ENCODE measurements around the gene EPS8L2. TPM values are rescaled to one million over a fixed set of nuclear protein-coding genes. Genes with fewer than 3 reads are reported as not detected.
"Not testable (repeated sequence)": the region's sequence is repeated elsewhere in the genome, so short reads cannot be mapped to it uniquely, and the experiment has no call there.

Gene EPS8L2
- polyA plus RNA-seq, 3 donors: 11.2 to 54.5 (median 29.2) TPM

DNA sequence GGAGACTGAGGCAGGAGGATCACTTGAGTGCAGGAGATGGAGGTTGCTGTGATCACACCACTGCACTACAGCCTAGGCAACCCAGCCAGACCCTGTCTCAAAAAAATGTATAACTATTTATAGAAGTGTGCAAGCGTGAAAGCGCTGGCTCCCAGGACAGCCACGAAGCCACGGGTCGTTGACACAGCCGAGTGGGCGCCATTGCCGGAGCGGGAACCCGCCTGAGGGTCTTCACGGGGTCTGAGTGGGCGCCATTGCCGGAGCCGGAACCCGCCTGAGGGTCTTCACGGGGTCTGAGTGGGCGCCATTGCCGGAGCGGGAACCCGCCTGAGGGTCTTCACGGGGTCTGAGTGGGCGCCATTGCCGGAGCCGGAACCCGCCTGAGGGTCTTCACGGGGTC is 28.5 kb downstream of the EPS8L2 start:
- not testable (repeated sequence) for H3K27ac ChIP-seq (ENCODE audit: low read depth, low read length)
- 95 to 96% (median 96%) methylated on average over 19 to 26 of the region's 26 CpGs for WGBS, 3 donors

DNA sequence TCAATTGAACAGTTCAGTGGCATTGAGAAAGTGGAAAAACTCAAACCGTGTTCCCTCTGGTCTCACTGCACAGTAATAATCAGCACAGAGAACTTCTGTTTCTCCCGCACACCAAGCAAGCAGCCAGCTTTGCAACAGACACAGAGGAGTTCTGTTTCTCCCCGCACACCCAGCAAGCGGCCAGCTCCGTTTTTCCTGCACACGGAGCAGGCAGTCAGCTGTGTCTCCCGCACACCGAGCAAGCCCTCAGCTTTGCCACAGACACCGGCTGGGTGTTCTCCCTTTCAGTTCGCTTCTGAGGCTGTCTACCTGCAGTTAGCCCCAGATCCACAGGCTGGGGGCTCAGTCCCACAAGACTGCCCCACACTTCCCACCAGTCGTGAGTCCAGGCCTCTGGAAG is 31.3 kb downstream of the EPS8L2 start:
- WGBS, 3 donors: 23 to 48% (median 29%) methylated on average over 11 of the region's 11 CpGs
- H3K27ac ChIP-seq (ENCODE audit: low read depth, low read length): no peak overlapping the region

DNA sequence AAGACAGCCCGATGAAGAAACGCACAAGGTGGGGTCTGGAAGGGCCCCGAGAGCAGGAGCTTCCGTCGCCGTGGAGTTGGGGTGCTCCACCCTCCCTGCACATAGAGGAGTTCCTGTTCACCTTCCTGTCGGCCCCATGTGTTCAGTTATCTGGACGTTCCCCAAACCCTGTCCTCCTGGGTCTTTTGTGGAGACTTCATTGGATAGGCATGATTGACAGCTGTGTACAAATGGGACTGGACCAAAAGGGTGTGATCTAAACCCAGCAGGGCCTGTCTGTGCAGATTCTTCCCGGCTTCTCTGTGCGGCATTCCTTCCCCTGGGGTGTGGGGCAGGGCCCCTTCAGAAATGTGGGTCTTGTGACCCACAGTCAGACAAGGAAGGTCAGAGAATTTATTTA is 31.9 kb downstream of the EPS8L2 start:
- 27 to 54% (median 38%) methylated on average over 10 of the region's 10 CpGs for WGBS, 3 donors
- H3K27ac ChIP-seq (ENCODE audit: low read depth, low read length): not testable (repeated sequence)

DNA sequence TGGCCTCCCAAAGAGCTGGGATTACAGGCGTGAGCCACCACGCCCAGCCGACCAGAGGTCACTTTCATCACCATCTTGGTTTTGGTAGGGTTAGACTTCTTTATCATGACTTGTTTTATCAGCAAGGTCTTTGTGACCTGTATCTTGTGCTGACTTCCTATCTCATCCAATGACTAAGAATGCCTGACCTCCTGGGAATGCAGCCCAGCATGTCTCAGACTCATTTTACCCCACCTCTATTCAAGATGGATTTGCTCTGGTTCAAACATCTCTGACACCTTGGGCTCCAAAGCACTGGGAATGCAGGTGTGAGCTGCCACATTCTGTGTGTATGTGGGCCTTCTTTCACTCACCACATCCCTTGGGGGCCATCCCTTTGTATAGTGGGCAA is 36.1 kb downstream of the EPS8L2 start:
- WGBS, 3 donors: 90 to 93% (median 92%) methylated on average over 3 of the region's 3 CpGs
- H3K27ac ChIP-seq (ENCODE audit: low read depth, low read length): no peak overlapping the region

DNA sequence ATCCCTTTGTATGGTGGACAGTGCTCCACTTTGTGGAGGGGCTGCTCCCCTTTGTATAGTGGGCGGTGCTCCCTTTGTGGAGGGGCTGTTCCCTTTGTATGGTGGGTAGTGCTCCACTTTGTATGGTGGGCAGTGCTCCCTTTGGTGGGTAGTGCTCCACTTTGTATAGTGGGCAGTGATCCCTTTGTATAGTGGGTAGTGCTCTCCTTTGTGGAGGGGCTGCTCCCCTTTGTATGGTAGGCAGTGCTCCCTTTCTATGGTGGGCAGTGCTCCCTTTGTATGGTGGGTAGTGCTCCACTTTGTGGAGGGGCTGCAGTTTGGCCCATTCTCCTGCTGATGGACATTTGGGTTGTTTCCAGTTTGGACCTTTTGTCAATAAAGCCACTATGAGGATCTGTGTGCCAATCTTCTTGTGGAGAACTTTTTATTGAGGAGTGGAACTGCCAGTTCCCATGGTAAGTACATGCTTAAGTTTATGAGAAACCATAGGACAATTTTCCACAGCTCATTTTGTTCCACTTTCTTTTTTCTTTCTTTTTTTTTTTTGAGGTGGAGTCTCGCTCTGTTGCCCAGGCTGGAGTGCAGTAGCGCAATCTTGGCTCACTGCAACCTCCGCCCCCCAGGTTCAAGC is 36.7 kb downstream of the EPS8L2 start:
- no peak overlapping the region for H3K27ac ChIP-seq (ENCODE audit: low read depth, low read length)
- WGBS, 3 donors: 84 to 99% (median 95%) methylated on average over 4 of the region's 4 CpGs

DNA sequence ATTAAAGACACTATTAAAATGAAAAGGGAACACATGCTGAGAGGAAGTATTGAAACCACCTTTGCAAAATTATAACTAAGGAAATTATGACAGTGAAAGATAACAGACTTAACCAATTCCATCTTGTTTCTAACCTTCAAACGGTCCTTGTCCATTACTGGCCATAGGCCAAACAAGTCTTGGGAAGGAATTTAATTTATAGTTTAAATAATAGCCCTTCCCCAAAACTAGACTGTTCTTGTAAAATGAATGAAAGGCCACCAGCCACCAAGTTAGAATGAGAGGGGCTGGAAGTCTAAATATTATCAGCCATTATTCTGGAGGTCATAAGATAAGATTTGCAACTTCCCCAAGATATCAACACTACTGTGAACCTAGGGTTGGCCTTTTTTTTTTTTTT is 39.4 kb downstream of the EPS8L2 start:
- WGBS, 3 donors: 20 to 27% (median 21%) methylated on average over 1 of the region's 1 CpG
- no peak overlapping the region for H3K27ac ChIP-seq (ENCODE audit: low read depth, low read length)

DNA sequence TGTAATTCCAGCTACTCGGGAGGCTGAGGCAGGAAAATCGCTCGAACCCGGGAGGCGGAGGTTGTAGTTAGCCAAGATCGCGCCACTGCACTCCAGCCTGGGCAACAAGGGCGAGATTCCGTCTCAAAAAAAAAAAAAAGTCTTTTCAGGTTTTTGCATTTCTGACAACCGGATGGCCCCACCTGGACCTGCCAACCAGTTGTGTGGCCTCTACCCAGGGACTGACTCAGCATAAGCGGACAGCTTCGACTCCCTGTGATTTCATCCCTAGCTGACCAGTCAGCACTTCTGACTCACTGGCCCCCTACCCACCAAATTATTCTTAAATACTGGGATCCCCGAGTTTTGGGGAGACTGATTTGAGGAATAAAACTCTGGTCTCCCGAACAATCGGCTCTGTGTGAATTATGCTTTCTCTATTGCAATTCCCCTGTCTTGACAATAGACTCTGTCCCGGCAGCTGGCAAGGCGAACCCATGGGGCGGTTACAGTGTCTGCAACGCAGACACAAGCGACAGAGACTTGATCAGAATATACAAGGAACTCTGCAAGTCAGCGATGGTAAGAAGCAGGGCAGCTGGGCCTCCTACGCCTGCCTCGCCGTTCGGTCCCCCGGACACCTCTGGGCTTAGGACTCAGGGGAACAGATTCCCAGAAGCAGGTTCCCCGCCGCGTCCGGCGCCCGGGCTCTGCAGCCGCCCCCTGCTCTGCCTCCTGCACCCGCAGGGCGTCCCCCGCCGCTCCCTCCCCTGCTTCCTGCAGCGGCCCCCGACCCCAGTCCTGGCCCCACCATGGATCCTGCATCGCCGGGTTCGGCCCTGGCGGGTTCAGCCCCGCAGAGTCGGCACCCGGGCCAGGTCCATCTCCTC is 40.5 kb downstream of the EPS8L2 start:
- H3K27ac ChIP-seq (ENCODE audit: low read depth, low read length): no peak overlapping the region
- 22 to 23% (median 23%) methylated on average over 46 of the region's 46 CpGs for WGBS, 3 donors

DNA sequence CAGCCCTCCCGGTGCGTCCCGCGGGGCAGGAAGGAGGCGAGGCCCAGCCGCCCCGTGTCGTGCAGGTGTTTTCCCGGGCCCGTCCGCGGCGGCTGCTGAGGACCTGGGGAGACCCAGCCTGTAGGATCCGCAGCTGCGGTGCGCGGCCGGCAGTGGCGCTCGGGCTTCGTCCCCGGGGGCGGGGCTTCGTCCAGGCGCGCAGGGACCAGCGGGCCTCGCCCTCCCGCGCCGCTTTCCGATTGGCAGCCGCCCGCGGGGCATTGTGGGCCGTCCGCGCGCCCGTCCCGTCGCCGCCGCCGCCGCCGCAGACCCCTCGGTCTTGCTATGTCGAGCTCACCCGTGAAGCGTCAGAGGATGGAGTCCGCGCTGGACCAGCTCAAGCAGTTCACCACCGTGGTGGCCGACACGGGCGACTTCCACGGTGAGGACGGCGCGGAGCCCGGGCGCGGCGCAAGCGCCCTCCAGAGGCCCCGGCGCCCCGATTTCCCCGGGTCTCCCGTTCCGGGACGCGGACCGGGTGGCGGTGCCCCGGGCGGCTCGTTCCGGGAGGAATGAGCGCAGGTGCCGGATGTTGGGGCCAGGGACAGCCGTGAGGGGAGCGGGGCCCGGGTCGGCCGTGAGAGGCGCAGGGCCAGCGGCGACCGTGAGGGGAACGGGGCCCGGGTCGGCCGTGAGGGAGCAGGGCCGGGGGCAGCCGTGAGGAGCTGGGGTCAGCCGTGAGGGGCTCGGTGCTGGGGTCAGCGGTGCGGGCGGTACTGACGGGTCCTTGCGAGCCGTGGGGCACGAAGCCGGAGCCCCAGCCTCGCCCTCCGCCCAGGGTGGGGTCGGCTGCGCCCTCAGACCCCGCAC is 41.4 kb downstream of the EPS8L2 start, which contains the start of gene TALDO1:
Gene TALDO1, plus strand, starts transcription at position 307 of the 849 bp plus-strand sequence. Its CDS starts 18 bp downstream, at position 325.
- H3K27ac ChIP-seq (ENCODE audit: low read depth, low read length): peak within 1 kb of the TSS; percentile 69
- whole genome bisulfite sequencing, 3 donors: 0% methylated on average over 83 to 112 of the region's 112 CpGs

DNA sequence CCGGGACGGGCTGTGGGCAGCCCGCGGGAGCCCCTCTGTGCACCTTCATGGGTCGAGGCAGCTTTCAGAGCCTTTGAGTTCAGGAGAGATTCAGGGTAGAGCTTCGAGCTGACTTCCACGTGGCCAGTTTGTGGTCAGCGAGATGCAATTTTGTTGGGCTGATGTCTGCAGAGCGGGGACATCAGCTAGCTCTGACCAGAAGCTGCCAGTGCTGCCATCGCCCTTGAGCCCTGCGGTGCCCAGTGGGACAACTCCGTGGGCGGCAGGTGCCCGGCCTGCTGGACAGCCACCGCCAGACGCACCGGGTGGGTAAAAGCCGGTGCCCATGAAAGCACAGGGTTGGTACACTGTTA is 42.0 kb downstream of the EPS8L2 start:
- no peak overlapping the region for H3K27ac ChIP-seq (ENCODE audit: low read depth, low read length)
- 3 to 9% (median 8%) methylated on average over 18 of the region's 18 CpGs for whole genome bisulfite sequencing, 3 donors

DNA sequence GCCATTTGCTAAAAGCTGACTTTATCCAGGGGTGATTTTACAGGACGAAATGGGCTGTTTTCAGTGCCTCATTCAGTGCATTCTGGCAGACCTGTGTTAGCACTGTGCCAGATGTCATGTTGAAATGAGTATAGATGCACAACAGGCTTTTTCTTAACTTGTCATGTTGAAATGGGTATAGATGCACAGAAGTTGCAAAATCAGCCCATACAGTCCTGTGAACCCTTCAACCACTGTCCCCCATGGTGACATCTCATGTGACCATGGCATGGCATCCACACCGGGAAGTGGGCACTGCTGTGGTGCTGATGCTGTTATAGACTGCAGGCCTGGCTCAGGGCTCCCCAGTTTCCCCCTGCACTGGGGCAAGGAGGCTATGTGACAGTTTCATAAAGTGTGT is 43.7 kb downstream of the EPS8L2 start:
- H3K27ac ChIP-seq (ENCODE audit: low read depth, low read length): no peak overlapping the region
- WGBS, 3 donors: 29 to 84% (median 59%) methylated on average over 2 of the region's 2 CpGs

DNA sequence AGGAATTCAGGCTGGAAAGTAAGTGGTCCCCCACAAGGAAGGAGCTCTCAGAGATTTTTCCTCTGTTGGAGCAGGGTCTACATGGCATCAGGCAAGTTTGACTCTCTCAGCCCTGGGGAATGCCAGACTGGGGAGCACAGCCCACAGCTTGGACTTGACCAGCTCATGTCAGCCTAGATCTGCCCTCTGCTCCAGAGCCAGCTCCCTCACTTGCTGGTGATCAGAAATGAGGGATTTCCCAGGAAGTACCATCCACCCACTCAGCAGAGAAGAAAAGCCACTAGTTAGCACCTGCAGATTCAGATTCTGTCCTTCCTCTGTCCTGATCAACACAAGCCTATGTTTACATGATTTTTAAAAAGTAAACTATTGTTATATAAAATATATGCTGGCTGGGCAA is 54.2 kb downstream of the EPS8L2 start:
- H3K27ac ChIP-seq (ENCODE audit: low read depth, low read length): no peak overlapping the region

DNA sequence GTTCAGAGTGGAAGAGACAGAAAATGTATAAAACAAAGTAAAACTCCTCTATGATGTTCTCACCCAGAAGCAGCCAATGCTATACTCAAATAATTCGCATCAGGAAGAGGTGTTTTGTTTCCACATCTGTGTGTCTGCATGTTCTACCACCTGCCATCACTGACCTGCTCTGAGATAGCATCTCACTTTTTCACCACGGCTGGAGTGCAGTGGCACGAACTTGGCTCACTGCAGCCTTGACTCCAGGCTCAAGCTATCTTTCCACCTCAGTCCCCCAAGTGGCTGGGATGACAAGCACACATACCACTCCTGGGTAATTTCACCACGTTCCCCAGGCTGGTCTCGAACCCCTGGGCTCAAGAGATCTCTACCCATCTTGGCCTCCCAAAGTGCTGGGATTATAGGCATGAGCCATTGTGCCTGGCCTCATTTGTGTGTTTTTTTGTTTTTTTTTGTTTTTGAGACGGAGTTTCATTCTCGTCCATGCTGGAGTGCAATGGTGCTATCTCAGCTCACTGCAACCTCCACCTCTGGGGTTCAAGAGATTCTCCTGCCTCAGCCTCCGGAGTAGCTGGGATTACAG is 55.6 kb downstream of the EPS8L2 start:
- WGBS, 3 donors: 85 to 93% (median 89%) methylated on average over 8 of the region's 8 CpGs
- no peak overlapping the region for H3K27ac ChIP-seq (ENCODE audit: low read depth, low read length)

DNA sequence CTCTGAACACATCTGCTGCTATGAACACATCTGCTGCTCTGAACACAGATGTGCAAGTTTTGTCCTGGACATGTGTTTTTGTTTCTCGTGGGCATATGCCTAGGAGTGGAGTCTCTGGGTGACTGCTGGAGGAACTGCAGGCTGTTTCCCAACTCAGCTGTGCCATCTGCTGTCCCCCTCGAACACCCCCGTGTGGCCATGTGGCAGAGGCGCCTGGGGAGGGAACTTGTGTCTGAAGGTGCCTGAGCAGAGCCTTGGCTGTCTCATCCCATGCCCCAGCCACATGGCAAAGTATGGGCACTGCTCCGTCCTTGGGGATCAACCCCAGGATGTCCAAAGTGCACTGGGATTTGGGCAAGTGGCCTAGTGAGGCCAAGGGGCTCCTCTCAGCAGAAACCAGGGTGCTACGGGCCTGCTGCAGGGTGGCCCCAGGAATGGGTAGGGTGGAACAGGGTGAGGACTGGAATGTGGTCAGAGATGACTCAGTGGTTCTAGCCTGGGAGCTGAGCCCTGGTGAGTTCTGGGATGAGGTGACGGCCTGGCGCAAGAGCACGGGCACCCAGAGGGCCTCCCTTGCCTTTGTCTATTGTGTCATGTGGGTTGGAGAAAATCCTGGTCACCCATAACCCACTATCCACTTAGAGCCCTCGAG is 56.5 kb downstream of the EPS8L2 start:
- no peak overlapping the region for H3K27ac ChIP-seq (ENCODE audit: low read depth, low read length)
- 42 to 61% (median 53%) methylated on average over 10 of the region's 10 CpGs for WGBS, 3 donors

DNA sequence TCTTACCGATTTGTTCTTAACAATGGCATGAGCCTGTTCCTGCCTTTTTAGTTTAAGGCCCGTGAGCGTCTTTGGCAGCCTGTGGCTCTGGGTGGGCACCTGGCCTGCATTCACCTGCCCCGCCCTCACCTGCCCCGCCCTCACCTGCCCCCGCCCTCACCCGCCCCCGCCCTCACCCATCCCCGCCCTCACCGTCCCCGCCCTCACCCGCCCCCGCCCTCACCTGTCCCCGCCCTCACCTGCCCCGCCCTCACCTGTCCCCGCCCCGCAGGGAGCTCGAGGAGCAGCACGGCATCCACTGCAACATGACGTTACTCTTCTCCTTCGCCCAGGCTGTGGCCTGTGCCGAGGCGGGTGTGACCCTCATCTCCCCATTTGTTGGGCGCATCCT is 57.0 kb downstream of the EPS8L2 start:
- H3K27ac ChIP-seq (ENCODE audit: low read depth, low read length): no peak overlapping the region
- WGBS, 3 donors: 42 to 82% (median 67%) methylated on average over 19 to 24 of the region's 24 CpGs

DNA sequence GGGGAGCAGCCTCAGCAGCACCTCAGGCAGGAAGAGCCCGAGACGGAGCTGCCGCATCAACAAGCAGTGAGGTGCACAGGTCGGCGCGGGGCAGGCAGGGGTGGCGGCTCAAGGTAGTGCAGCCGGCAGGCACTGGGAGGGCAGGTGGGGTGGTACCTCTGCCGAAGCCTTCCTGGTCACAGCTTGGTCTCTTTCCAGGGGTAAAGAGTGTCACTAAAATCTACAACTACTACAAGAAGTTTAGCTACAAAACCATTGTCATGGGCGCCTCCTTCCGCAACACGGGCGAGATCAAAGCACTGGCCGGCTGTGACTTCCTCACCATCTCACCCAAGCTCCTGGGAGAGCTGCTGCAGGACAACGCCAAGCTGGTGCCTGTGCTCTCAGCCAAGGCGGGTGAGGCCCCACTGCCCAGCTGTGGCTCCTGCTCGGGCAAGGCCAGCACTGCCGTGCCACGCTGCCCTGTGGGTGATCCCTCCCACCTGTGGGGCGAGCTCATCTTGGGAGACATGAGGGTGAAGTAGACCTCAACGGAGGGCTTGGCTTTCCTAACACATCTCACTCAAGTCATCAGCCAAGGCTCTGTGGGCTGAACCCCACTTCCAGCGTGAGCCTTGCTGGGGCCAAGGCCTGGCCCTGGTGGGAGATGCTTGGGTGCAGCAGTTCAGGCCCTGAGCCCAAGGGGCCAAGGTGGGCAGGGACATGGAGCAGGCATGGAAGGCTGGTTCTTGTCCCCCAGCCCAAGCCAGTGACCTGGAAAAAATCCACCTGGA is 57.7 kb downstream of the EPS8L2 start:
- no peak overlapping the region for H3K27ac ChIP-seq (ENCODE audit: low read depth, low read length)

DNA sequence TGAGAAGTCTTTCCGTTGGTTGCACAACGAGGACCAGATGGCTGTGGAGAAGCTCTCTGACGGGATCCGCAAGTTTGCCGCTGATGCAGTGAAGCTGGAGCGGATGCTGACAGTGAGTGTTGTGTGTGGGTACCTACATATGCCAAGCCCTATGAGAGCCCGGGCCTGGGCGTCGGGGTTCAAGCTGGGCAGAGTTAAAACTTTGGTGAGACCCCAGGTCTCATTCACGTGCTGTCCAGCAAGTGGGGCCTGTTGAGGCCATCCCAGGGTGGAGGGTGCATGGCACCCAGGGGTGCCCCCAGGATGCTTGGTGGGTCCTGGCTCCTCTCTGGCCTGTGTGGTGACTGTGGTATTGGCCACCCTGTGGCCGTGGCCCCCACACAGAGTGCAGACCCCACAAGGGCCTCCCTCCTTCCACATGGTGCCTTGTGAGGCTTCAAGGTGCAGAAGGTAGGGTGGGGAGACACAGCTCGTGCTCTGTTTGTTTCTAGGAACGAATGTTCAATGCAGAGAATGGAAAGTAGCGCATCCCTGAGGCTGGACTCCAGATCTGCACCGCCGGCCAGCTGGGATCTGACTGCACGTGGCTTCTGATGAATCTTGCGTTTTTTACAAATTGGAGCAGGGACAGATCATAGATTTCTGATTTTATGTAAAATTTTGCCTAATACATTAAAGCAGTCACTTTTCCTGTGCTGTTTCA is 58.4 kb downstream of the EPS8L2 start:
- no peak overlapping the region for H3K27ac ChIP-seq (ENCODE audit: low read depth, low read length)
- 82 to 87% (median 85%) methylated on average over 18 of the region's 18 CpGs for WGBS, 3 donors

More for the DNA sequence above, 57.7 kb downstream of the EPS8L2 start:
- 89% methylated on average over 22 of the region's 22 CpGs for WGBS, 3 donors
